GM21390 (cell line): ENCODE data around the gene PLA2G3.

Experiments used
- ATAC-seq: cut with Tn5 transposase; IDR thresholded peaks from one replicate; pipeline ENCODE4 v1.9.1; 2021; ENCODE audit not compliant: unreplicated experiment

The PLA2G3 gene

GRCh38 chr22:31148488-31148887 lies 8.2 kb upstream of the PLA2G3 start:
- no peak for ATAC-seq

GRCh38 chr22:31144223-31144622 lies 3.9 kb upstream of the PLA2G3 start:
- ATAC-seq = no peak

- ATAC-seq = no peak
Measured at GRCh38 chr22:31143537-31143936, 3.2 kb upstream of the PLA2G3 start.

GRCh38 chr22:31143038-31143437 lies 2.7 kb upstream of the PLA2G3 start:
- no peak for ATAC-seq

- ATAC-seq = no peak
Measured at GRCh38 chr22:31142285-31142684, 2.0 kb upstream of the PLA2G3 start.

- no peak for ATAC-seq
Measured at GRCh38 chr22:31141551-31141950, 1.2 kb upstream of the PLA2G3 start.

- ATAC-seq = no peak
Measured at GRCh38 chr22:31140746-31141145, 438 bp upstream of the PLA2G3 start.

GRCh38 chr22:31139066-31139465 lies 1.2 kb downstream of the PLA2G3 start:
- no peak for ATAC-seq

- ATAC-seq = no peak
Measured at GRCh38 chr22:31138126-31138525, 2.2 kb downstream of the PLA2G3 start.

- ATAC-seq = no peak
Measured at GRCh38 chr22:31137721-31138120, 2.6 kb downstream of the PLA2G3 start.

- no peak for ATAC-seq
Measured at GRCh38 chr22:31136711-31137110, 3.6 kb downstream of the PLA2G3 start.

- no peak for ATAC-seq
Measured at GRCh38 chr22:31136155-31136554, 4.2 kb downstream of the PLA2G3 start.

- no peak for ATAC-seq
Measured at GRCh38 chr22:31135706-31136105, 4.6 kb downstream of the PLA2G3 start.

- ATAC-seq = no peak
Measured at GRCh38 chr22:31134688-31135087, 5.6 kb downstream of the PLA2G3 start.

- no peak for ATAC-seq
Measured at GRCh38 chr22:31133911-31134310, 6.4 kb downstream of the PLA2G3 start.

- ATAC-seq = no peak
Measured at GRCh38 chr22:31130873-31131272, 9.4 kb downstream of the PLA2G3 start.

- ATAC-seq = no peak
Measured at GRCh38 chr22:31128156-31128555, 12.2 kb downstream of the PLA2G3 start.

- no peak for ATAC-seq
Measured at GRCh38 chr22:31127181-31127772, 13.0 kb downstream of the PLA2G3 start.

GRCh38 chr22:31126869-31127175 lies 13.5 kb downstream of the PLA2G3 start:
- no peak for ATAC-seq

- no peak for ATAC-seq
Measured at GRCh38 chr22:31126128-31126868, 14.0 kb downstream of the PLA2G3 start.

GRCh38 chr22:31125521-31126117 lies 14.7 kb downstream of the PLA2G3 start:
- ATAC-seq = no peak

- no peak for ATAC-seq
Measured at GRCh38 chr22:31124811-31125465, 15.4 kb downstream of the PLA2G3 start.
